NCI-H2029 (cell line): ENCODE results near the gene B4GALT2.

Experiments
- DNase-seq: peaks from one replicate; lab custom pipeline; 2025; lab: John Stamatoyannopoulos, UW

B4GALT2 gene

GRCh38 chr1:43978551-43979260, at the start of gene B4GALT2:
Gene B4GALT2 (plus strand): TSS chr1:43979210. CDS start chr1:43981161, 1,951 bp downstream.
- peak; percentile 58 for DNase-seq

- peak; percentile 12 for DNase-seq
These were observed 48.7 kb upstream of the B4GALT2 start for GRCh38 chr1:43930168-43930948.

GRCh38 chr1:43930949-43931275, 48.1 kb upstream of the B4GALT2 start:
- DNase-seq = no peak

GRCh38 chr1:43931711-43932660, 47.0 kb upstream of the B4GALT2 start:
- no peak for DNase-seq

- DNase-seq = no peak
These were observed 46.1 kb upstream of the B4GALT2 start for GRCh38 chr1:43932786-43933385.

GRCh38 chr1:43933386-43934100, 45.5 kb upstream of the B4GALT2 start, which contains the start of gene ARTN:
Gene ARTN (plus strand): TSS chr1:43933801. CDS start chr1:43935657, 1,856 bp downstream.
- DNase-seq = peak; percentile 48

- peak; percentile 87 for DNase-seq
These were observed 44.7 kb upstream of the B4GALT2 start for GRCh38 chr1:43934101-43934985.

GRCh38 chr1:43934986-43935324, 44.1 kb upstream of the B4GALT2 start:
- no peak for DNase-seq

GRCh38 chr1:43935711-43936427, 43.1 kb upstream of the B4GALT2 start:
- peak; percentile 80 for DNase-seq

- DNase-seq = peak; percentile 70
These were observed 42.4 kb upstream of the B4GALT2 start for GRCh38 chr1:43936431-43937151.

GRCh38 chr1:43937179-43937865, 41.7 kb upstream of the B4GALT2 start:
- no peak for DNase-seq

- DNase-seq = no peak
These were observed 40.6 kb upstream of the B4GALT2 start for GRCh38 chr1:43938383-43938782.

GRCh38 chr1:43938892-43939587, 40.0 kb upstream of the B4GALT2 start:
- no peak for DNase-seq

- DNase-seq = no peak
These were observed 36.6 kb upstream of the B4GALT2 start for GRCh38 chr1:43942411-43942810.

GRCh38 chr1:43944860-43945259, 34.1 kb upstream of the B4GALT2 start:
- no peak for DNase-seq

GRCh38 chr1:43945674-43946235, 33.3 kb upstream of the B4GALT2 start:
- DNase-seq = no peak
